Caco-2 (cell line): ENCODE results near the gene ZRANB1. TPM values are rescaled to one million over a fixed set of nuclear protein-coding genes. Genes with fewer than 3 reads are reported as not detected.

Experiments used
- BruUV-seq: library from RNA; stranded (reverse); fragments of 400-500 nt; replicated peaks from 2 replicates; lab custom pipeline; 2021; lab: Mats Ljungman, UMichigan
- CTCF ChIA-PET: fragments of 300-600 bp; sonication (Branson Sonifier 250); formaldehyde crosslinking; loops from one replicate; lab custom pipeline; 2022; ENCODE audit warnings: antibody characterized with exemption; lab: Charles Lee
- POLR2A ChIA-PET: fragments of 300-600 bp; sonication (Branson Sonifier 250); formaldehyde crosslinking; loops from one replicate; lab custom pipeline; 2022; ENCODE audit warnings: antibody characterized with exemption; lab: Charles Lee
- DNase-seq, 2 experiments: peaks; one replicate each; pipeline versions ENCODE4 v3.0.0 to v3.0.0-alpha.2; 2020 to 2022
- H3K27me3 ChIP-seq: replicated peaks from 2 replicates; pipeline ENCODE4 v1.6.0; 2011; ENCODE audit warnings: low read length; ENCODE audit not compliant: control insufficient read depth, insufficient read depth
- H3K36me3 ChIP-seq: 2 replicates; pipeline ENCODE4 v1.5.1; 2011; ENCODE audit warnings: low read length; ENCODE audit not compliant: control insufficient read depth, insufficient read depth
- H3K4me1 ChIP-seq: fragments of 250-450 bp; sonication (Bioruptor Pico); 2 replicates; pipeline ENCODE4 v1.5.1; 2020; ENCODE audit warnings: mild to moderate bottlenecking
- H3K4me3 ChIP-seq: 2 replicates; pipeline ENCODE4 v1.5.1; 2011; ENCODE audit warnings: low read depth, mild to moderate bottlenecking, control low read depth, low read length
- H3K9me3 ChIP-seq: fragments of 250-450 bp; sonication (Bioruptor Pico); 2 replicates; pipeline ENCODE4 v1.5.1; 2020; ENCODE audit warnings: mild to moderate bottlenecking, moderate library complexity
- H3K27ac Mint-ChIP-seq: one replicate; pipeline ENCODE4 v1.8.0; 2022; ENCODE audit warnings: mixed read lengths; ENCODE audit not compliant: unreplicated experiment
- H3K27me3 Mint-ChIP-seq: one replicate; pipeline ENCODE4 v1.8.0; 2022; ENCODE audit warnings: mixed read lengths; ENCODE audit not compliant: insufficient read depth, unreplicated experiment
- H3K36me3 Mint-ChIP-seq: one replicate; pipeline ENCODE4 v1.8.0; 2022; ENCODE audit warnings: mild to moderate bottlenecking, mixed read lengths; ENCODE audit not compliant: insufficient read depth, unreplicated experiment
- H3K4me1 Mint-ChIP-seq: one replicate; pipeline ENCODE4 v1.8.0; 2022; ENCODE audit warnings: low read depth, mixed read lengths; ENCODE audit not compliant: unreplicated experiment
- H3K4me3 Mint-ChIP-seq: one replicate; pipeline ENCODE4 v1.8.0; 2022; ENCODE audit warnings: mild to moderate bottlenecking, moderate library complexity, mixed read lengths; ENCODE audit not compliant: unreplicated experiment
- H3K9me3 Mint-ChIP-seq: one replicate; pipeline ENCODE4 v1.8.0; 2022; ENCODE audit warnings: mixed read lengths; ENCODE audit not compliant: unreplicated experiment
- CTCF ChIP-seq, 2 experiments: fragments of 200-600 bp in 1 of 2; IDR thresholded peaks; 1 replicate in 1 of 2; 2 replicates in 1 of 2; pipeline versions ENCODE4 v1.5.1 to v1.8.0; 2011 to 2022; ENCODE audit warnings: antibody characterized with exemption in 1 of 2, control low read depth in 1 of 2, inconsistent platforms in 1 of 2, low read depth in 1 of 2, low read length in 1 of 2, mild to moderate bottlenecking in 1 of 2, moderate library complexity in 1 of 2; ENCODE audit not compliant: insufficient read depth in 1 of 2, severe bottlenecking in 1 of 2, unreplicated experiment in 1 of 2
- intact Hi-C: fragments of 100-400 bp; cut with micrococcal nuclease; formaldehyde crosslinking; loops from one replicate; pipeline ENCODE4 v1.10.0; 2022; ENCODE audit not compliant: unreplicated experiment
- microRNA-seq: library from miRNA; unstranded; fragments of <30 nt; microRNA quantifications from one replicate; pipeline ENCODE4 v1.2.0, GENCODE V29; 2022
- total RNA-seq: library from RNA; stranded (reverse); gene quantifications from 2 replicates; pipeline ENCODE4 v1.2.3, GENCODE V29; 2022

Gene ZRANB1
- total RNA-seq, 1 experiment from 2014 or later = 24.6 TPM

DNA sequence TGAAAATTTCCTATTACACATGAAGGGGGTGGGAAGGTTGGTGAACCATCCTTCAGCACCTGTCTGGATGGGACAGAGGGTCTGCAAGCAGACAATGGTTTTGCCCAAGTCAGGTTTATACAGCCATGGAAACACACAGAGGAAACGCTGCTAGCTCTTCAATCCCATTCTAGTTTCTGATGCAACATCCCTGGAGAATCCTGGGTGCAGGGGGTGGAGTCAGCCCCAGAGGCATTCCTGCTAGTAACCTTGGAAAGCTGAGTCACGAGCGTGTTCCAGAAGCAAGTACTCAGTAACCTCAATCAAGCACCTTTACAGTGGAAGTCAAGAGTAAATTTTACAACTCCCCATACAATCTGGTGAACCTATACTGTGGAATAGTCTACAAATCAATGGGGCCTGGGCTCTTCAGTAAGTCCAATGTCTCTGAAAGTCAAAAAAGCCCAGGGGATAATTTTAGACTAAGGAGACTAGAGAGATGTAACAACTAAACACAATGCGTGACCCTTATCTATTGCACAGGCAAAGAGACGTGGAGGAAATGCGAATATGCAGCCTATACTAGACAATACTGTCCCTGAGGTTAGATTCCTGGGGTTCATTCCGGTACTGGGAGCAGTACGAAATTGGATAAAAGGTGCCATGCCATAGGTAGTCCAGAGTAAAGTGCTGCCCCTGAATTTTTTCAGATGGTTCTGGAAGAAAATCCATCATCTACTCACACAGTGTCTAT, 95.4 kb downstream of the ZRANB1 start:
- intact Hi-C loops = no loop called here
- H3K27me3 ChIP-seq = no peaks in the 10 kb centered on the region
- H3K4me1 Mint-ChIP-seq = peaks cover 30% of the 10 kb centered on the region
- no peaks in the 10 kb centered on the region for H3K9me3 Mint-ChIP-seq
- BruUV-seq = no TSS peak
- H3K27me3 Mint-ChIP-seq = no peaks in the 10 kb centered on the region
- H3K4me1 ChIP-seq = peaks cover 28% of the 10 kb centered on the region
- no peaks in the 10 kb centered on the region for H3K9me3 ChIP-seq
- H3K27ac Mint-ChIP-seq = no peak overlapping the region
- H3K4me3 ChIP-seq = no peak overlapping the region
- POLR2A ChIA-PET = no interaction called here
- no peak for TF ChIP-seq CTCF (IDR thresholded peaks at IDR 0.05; ENCODE audit: insufficient read depth in 1 of 2, low read depth in 1 of 2, low read length in 1 of 2, severe bottlenecking in 1 of 2, unreplicated experiment in 1 of 2)
- no peak overlapping the region for H3K4me3 Mint-ChIP-seq
- peaks cover 71% of the 10 kb centered on the region for H3K36me3 Mint-ChIP-seq
- DNase-seq = peak; percentile 23 to 51
- CTCF ChIA-PET = interaction anchor here (0.6 to 1.1 kb wide), 4 partner anchors 9 to 497 kb away, joined by 3 to 11 read pairs (median 4); no protein-coding TSS in a partner anchor
- H3K36me3 ChIP-seq = no peaks in the 10 kb centered on the region

Small RNA genes lying within 50 kb of the gene (microRNA-seq; reads per million reads assigned to microRNA genes)
- not detected for gene MIR4296

Other genes starting within 250 kb of the ZRANB1 start
- gene FAM53B, start 197.7 kb upstream of the ZRANB1 start, total RNA-seq = 13.6 and 13.7 TPM in 2 replicates
- 28.1 and 29.9 TPM in 2 replicates for gene EEF1AKMT2, start 150.2 kb upstream of the ZRANB1 start, total RNA-seq
- gene ABRAXAS2, start 140.3 kb upstream of the ZRANB1 start, total RNA-seq = 15.5 and 16.8 TPM in 2 replicates
- gene CTBP2, start 218.4 kb downstream of the ZRANB1 start, total RNA-seq = 97.2 and 99.6 TPM in 2 replicates